Activated CD8-positive, alpha-beta memory T cell treated with anti-CD3 and anti-CD28 coated beads, Interleukin-2, amount 50 U/mL, for 1 hour (primary cell): ENCODE measurements around the gene LRP2.
"Not testable (repeated sequence)": the region's sequence is repeated elsewhere in the genome, so short reads cannot be mapped to it uniquely, and the experiment has no call there.

Experiments used
- DNase-seq: peaks from one replicate; pipeline ENCODE4 v3.0.0-alpha.2; 2020; ENCODE audit errors: extremely low read depth

Gene LRP2

GRCh38 chr2:169362118-169362893 lies at the start of gene LRP2:
Gene LRP2, minus strand, starts transcription at chr2:169362534. Its CDS starts 135 bp downstream, at chr2:169362399.
- no peak for DNase-seq

- DNase-seq: no peak
These were observed 44.6 kb upstream of the LRP2 start for GRCh38 chr2:169406891-169407290.

GRCh38 chr2:169399491-169399890 lies 37.2 kb upstream of the LRP2 start:
- not testable (repeated sequence) for DNase-seq

GRCh38 chr2:169397697-169398096 lies 35.4 kb upstream of the LRP2 start:
- DNase-seq: no peak

- DNase-seq: no peak
These were observed 33.6 kb upstream of the LRP2 start for GRCh38 chr2:169395821-169396374.

- no peak for DNase-seq
These were observed 30.8 kb upstream of the LRP2 start for GRCh38 chr2:169393068-169393590.

- no peak for DNase-seq
These were observed 28.9 kb upstream of the LRP2 start for GRCh38 chr2:169391236-169391635.

- DNase-seq: no peak
These were observed 25.8 kb upstream of the LRP2 start for GRCh38 chr2:169388161-169388560.

- no peak for DNase-seq
These were observed 24.4 kb upstream of the LRP2 start for GRCh38 chr2:169386722-169387121.

GRCh38 chr2:169384816-169385215 lies 22.5 kb upstream of the LRP2 start:
- no peak for DNase-seq

GRCh38 chr2:169372561-169372960 lies 10.2 kb upstream of the LRP2 start:
- DNase-seq: no peak

- DNase-seq: no peak
These were observed 3.7 kb upstream of the LRP2 start for GRCh38 chr2:169366066-169366465.

GRCh38 chr2:169365029-169365480 lies 2.7 kb upstream of the LRP2 start:
- DNase-seq: no peak

GRCh38 chr2:169363560-169364150 lies 1.3 kb upstream of the LRP2 start:
- no peak for DNase-seq

GRCh38 chr2:169362894-169363559 lies 693 bp upstream of the LRP2 start:
- DNase-seq: no peak

- no peak for DNase-seq
These were observed 622 bp downstream of the LRP2 start for GRCh38 chr2:169361706-169362117.

GRCh38 chr2:169360984-169361705 lies 1.2 kb downstream of the LRP2 start:
- no peak for DNase-seq

- no peak for DNase-seq
These were observed 4.3 kb downstream of the LRP2 start for GRCh38 chr2:169358016-169358415.

- no peak for DNase-seq
These were observed 8.1 kb downstream of the LRP2 start for GRCh38 chr2:169354244-169354643.

GRCh38 chr2:169351725-169352124 lies 10.6 kb downstream of the LRP2 start:
- no peak for DNase-seq

- DNase-seq: no peak
These were observed 12.8 kb downstream of the LRP2 start for GRCh38 chr2:169349535-169349934.
